Erythroblast (primary cell): ENCODE data around the gene HAUS5.

Experiments
- GATA1 ChIP-seq: IDR thresholded peaks from 2 replicates; pipeline ENCODE4 v1.6.1; 2011; ENCODE audit warnings: low read depth, mild to moderate bottlenecking, control low read depth, low read length, moderate library complexity
- POLR2A ChIP-seq: IDR thresholded peaks from 2 replicates; pipeline ENCODE4 v1.6.1; 2011; ENCODE audit warnings: mild to moderate bottlenecking, low read length

DNA sequence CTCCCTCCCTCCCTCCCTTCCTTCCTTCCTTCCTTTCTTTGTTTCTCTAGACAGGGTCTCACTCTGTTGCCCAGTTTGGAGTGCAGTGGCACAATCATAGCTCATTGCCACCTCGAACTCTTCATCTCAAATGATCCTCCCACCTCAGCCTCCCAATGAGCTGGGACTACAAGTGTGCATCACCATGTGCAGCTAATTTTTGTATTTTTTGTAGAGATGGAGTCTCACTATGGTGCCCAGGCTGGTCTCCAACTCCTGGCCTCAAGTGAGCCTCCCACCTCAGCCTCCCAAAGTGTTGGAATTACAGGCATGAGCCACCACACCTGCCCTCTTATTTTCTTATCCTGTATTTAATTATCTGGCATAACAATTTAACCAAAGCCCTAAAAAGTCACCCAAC, 58.2 kb downstream of the HAUS5 start:
- TF ChIP-seq POLR2A (no peak), GATA1 (no peak)
